Measurements from ENCODE around the gene PRKCH.

DNA sequence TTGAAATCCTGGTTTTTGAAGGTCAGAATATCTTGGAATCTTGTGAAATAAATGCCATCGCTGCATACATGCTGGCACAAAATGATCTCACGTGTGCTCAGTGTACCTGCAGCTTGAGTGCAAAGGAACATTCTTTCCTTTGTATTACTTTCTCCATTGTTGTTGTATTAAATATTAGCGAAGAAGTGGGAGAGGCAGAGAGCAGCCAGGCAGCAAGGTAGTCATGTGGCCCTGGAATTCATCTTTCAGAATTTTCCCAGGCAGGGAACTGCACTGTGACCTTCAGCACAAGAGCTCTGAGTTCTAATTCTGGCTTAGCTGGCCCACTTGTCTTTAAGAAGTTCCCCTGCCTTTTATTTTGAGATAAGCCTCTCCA is 145.5 kb downstream of the PRKCH start:
- TF ChIP-seq, protein P1, sequence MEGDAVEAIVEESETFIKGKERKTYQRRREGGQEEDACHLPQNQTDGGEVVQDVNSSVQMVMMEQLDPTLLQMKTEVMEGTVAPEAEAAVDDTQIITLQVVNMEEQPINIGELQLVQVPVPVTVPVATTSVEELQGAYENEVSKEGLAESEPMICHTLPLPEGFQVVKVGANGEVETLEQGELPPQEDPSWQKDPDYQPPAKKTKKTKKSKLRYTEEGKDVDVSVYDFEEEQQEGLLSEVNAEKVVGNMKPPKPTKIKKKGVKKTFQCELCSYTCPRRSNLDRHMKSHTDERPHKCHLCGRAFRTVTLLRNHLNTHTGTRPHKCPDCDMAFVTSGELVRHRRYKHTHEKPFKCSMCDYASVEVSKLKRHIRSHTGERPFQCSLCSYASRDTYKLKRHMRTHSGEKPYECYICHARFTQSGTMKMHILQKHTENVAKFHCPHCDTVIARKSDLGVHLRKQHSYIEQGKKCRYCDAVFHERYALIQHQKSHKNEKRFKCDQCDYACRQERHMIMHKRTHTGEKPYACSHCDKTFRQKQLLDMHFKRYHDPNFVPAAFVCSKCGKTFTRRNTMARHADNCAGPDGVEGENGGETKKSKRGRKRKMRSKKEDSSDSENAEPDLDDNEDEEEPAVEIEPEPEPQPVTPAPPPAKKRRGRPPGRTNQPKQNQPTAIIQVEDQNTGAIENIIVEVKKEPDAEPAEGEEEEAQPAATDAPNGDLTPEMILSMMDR (IDR thresholded peaks at IDR 0.05): no peak
- no peak for TF ChIP-seq ZFX (IDR thresholded peaks at IDR 0.05; ENCODE audit: borderline replicate concordance)

Data from 22Rv1 (cell line).